NCI-H2196 (cell line): ENCODE results near the gene PDE7B.

ENCODE experiments used
- DNase-seq: peaks from one replicate; lab custom pipeline; 2025; ENCODE audit not compliant: unreplicated experiment; lab: John Stamatoyannopoulos, UW

The PDE7B gene

GRCh38 chr6:136144251-136145023, 292.9 kb downstream of the PDE7B start:
- no peak for DNase-seq

GRCh38 chr6:136146130-136146529, 294.6 kb downstream of the PDE7B start:
- DNase-seq, result no peak

- DNase-seq, result no peak
These were observed 295.8 kb downstream of the PDE7B start for GRCh38 chr6:136147342-136147741.

GRCh38 chr6:136148051-136148450, 296.6 kb downstream of the PDE7B start:
- no peak for DNase-seq

- DNase-seq, result no peak
These were observed 297.0 kb downstream of the PDE7B start for GRCh38 chr6:136148523-136148922.

- no peak for DNase-seq
These were observed 297.8 kb downstream of the PDE7B start for GRCh38 chr6:136149311-136149710.

GRCh38 chr6:136150961-136151360, 299.5 kb downstream of the PDE7B start:
- no peak for DNase-seq

- DNase-seq, result no peak
These were observed 302.3 kb downstream of the PDE7B start for GRCh38 chr6:136153707-136154375.

- DNase-seq, result no peak
These were observed 303.7 kb downstream of the PDE7B start for GRCh38 chr6:136155191-136155590.

- no peak for DNase-seq
These were observed 306.2 kb downstream of the PDE7B start for GRCh38 chr6:136157743-136158142.

GRCh38 chr6:136158387-136158821, 306.9 kb downstream of the PDE7B start:
- peak; percentile 13 for DNase-seq

- DNase-seq, result no peak
These were observed 307.5 kb downstream of the PDE7B start for GRCh38 chr6:136158971-136159370.

- no peak for DNase-seq
These were observed 308.7 kb downstream of the PDE7B start for GRCh38 chr6:136160250-136160649.

GRCh38 chr6:136161950-136162349, 310.4 kb downstream of the PDE7B start:
- DNase-seq, result no peak

- DNase-seq, result no peak
These were observed 311.8 kb downstream of the PDE7B start for GRCh38 chr6:136163260-136163659.

GRCh38 chr6:136166815-136167214, 315.3 kb downstream of the PDE7B start:
- DNase-seq, result no peak

GRCh38 chr6:136169394-136170148, 318.1 kb downstream of the PDE7B start:
- DNase-seq, result no peak

GRCh38 chr6:136171231-136171630, 319.7 kb downstream of the PDE7B start:
- no peak for DNase-seq

GRCh38 chr6:136173519-136174507, 322.3 kb downstream of the PDE7B start:
- no peak for DNase-seq

- no peak for DNase-seq
These were observed 323.0 kb downstream of the PDE7B start for GRCh38 chr6:136174510-136174909.

GRCh38 chr6:136175873-136176272, 324.4 kb downstream of the PDE7B start:
- DNase-seq, result no peak
